IPS-18a (cell line): Measurements from ENCODE around the gene MEF2A.

Source experiments
- H3K27ac ChIP-seq: one replicate; pipeline ENCODE4 v1.5.1; 2013; ENCODE audit warnings: low read length
- H3K27me3 ChIP-seq: one replicate; pipeline ENCODE4 v1.6.1; 2013; ENCODE audit warnings: mild to moderate bottlenecking, low read length; ENCODE audit not compliant: control insufficient read depth, insufficient read depth
- H3K36me3 ChIP-seq: one replicate; pipeline ENCODE4 v1.6.1; 2013; ENCODE audit warnings: low read depth, low read length; ENCODE audit not compliant: control insufficient read depth
- H3K4me1 ChIP-seq: one replicate; pipeline ENCODE4 v1.6.1; 2013; ENCODE audit warnings: low read depth, low read length; ENCODE audit not compliant: control insufficient read depth
- H3K4me3 ChIP-seq: one replicate; pipeline ENCODE4 v1.5.1; 2013; ENCODE audit warnings: low read length
- H3K9ac ChIP-seq: one replicate; pipeline ENCODE4 v1.6.1; 2013; ENCODE audit warnings: mild to moderate bottlenecking, low read length, moderate library complexity
- H3K9me3 ChIP-seq: one replicate; pipeline ENCODE4 v1.6.1; 2013; ENCODE audit warnings: low read depth, low read length; ENCODE audit not compliant: control insufficient read depth

MEF2A gene

DNA sequence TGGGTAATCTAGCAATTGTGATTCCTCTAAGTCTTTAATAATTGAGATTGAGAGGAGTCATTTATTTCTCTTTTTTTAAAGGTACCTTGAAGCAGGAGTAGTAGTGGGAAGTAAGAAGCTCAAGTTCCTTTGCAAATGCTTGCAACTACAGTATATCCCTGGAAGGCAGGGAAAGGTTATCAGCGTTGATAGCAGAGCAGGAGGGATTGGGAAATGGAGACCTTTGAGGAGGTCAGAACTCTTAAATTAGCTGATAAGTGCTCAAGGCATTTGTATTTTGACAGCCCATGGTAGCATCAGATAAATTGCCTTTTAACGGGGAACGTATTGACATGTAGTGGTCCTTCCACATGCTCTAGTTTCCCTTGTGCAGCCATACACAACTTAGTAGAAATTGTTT is 47.7 kb downstream of the MEF2A start:
- H3K27me3 ChIP-seq: no peaks in the 10 kb centered on the region
- no peak overlapping the region for H3K9ac ChIP-seq
- H3K9me3 ChIP-seq: no peaks in the 10 kb centered on the region
- H3K4me1 ChIP-seq: no peaks in the 10 kb centered on the region
- H3K27ac ChIP-seq: no peak overlapping the region
- H3K4me3 ChIP-seq: no peak overlapping the region
- no peaks in the 10 kb centered on the region for H3K36me3 ChIP-seq

DNA sequence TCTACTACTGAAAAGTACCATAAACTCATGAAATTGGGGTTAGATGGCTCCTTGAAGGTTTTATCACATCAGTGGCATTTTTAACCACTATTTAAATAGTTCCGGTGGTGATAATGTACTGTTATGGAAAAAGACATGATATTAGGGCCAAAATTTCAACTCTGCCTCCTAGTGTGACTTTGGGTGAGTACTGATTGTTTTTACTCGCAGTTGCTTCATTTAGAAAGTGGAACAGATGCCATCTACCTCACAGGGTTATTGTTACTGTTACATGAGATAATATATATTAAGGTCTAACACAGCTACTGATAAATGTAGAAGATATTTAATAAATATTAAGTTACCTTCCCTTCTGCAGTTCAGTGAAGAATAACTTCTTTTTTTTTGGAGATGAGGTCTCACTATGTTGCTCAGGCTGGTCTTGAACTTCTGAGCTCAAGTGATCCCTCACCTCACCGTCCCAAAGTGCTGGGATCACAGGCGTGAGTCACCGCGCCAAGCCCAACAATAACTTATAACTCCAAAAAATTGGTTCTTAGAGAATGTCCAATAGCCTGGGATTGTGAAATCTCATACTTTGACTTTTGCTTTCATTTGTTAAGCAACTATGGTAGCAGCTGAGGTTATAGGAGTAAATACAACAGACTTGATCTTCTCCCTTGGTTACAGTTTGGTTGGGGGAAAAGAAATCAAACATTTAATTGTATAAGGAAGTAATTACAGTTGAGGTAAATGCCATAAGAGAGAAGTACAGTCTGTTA is 48.3 kb downstream of the MEF2A start:
- no peaks in the 10 kb centered on the region for H3K36me3 ChIP-seq
- no peak overlapping the region for H3K9ac ChIP-seq
- no peaks in the 10 kb centered on the region for H3K27me3 ChIP-seq
- H3K9me3 ChIP-seq: no peaks in the 10 kb centered on the region
- no peak overlapping the region for H3K4me3 ChIP-seq
- H3K4me1 ChIP-seq: peaks cover 4% of the 10 kb centered on the region
- no peak overlapping the region for H3K27ac ChIP-seq

GRCh38 chr15:99614749-99615288 is 49.0 kb downstream of the MEF2A start:
- Histone ChIP-seq H3K4me1 (peaks cover 9% of the 10 kb centered on the region), H3K27me3 (no peaks in the 10 kb centered on the region), H3K36me3 (no peaks in the 10 kb centered on the region), H3K27ac (no peak overlapping the region), H3K4me3 (no peak overlapping the region), H3K9ac (no peak overlapping the region), H3K9me3 (no peaks in the 10 kb centered on the region)

- Histone ChIP-seq H3K27ac (no peak overlapping the region), H3K4me1 (peaks cover 9% of the 10 kb centered on the region), H3K9me3 (no peaks in the 10 kb centered on the region), H3K4me3 (no peak overlapping the region), H3K27me3 (no peaks in the 10 kb centered on the region), H3K36me3 (no peaks in the 10 kb centered on the region), H3K9ac (no peak overlapping the region)
These were observed 49.7 kb downstream of the MEF2A start for GRCh38 chr15:99615460-99615859.

- no peaks in the 10 kb centered on the region for H3K36me3 ChIP-seq
- H3K27ac ChIP-seq: no peak overlapping the region
- no peak overlapping the region for H3K9ac ChIP-seq
- no peak overlapping the region for H3K4me3 ChIP-seq
- H3K9me3 ChIP-seq: no peaks in the 10 kb centered on the region
- H3K4me1 ChIP-seq: peaks cover 9% of the 10 kb centered on the region
- no peaks in the 10 kb centered on the region for H3K27me3 ChIP-seq
These were observed 50.3 kb downstream of the MEF2A start for GRCh38 chr15:99616129-99616528.

DNA sequence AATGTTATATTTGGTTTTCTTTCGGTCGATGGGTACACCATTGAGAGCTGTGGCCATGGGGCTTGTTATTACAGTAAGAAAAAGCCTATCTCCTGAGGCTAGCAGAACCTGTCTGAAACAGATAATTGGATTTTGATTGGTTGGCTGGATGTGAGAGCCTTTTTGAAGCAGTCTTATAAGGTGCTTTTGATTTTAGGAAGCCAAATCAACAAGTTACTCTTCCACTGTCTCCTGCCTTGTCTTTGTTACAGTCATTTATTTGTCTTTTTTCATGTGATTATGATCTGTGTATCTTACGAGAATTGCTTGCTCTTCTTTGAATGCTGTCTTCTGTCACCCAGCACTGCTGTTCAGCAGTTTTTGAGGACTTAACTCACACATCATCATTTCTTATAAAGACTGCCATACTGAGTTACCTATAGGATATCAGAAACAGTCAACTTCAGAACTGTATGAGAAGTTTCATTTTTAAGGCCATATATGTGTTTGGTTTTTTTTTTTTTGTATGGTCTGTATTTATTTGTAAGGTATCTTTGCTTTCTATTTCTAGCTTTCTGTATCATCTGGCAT is 51.1 kb downstream of the MEF2A start:
- Histone ChIP-seq H3K9me3 (no peaks in the 10 kb centered on the region), H3K4me3 (no peak overlapping the region), H3K9ac (no peak overlapping the region), H3K27ac (no peak overlapping the region), H3K27me3 (no peaks in the 10 kb centered on the region), H3K4me1 (peaks cover 9% of the 10 kb centered on the region), H3K36me3 (no peaks in the 10 kb centered on the region)

DNA sequence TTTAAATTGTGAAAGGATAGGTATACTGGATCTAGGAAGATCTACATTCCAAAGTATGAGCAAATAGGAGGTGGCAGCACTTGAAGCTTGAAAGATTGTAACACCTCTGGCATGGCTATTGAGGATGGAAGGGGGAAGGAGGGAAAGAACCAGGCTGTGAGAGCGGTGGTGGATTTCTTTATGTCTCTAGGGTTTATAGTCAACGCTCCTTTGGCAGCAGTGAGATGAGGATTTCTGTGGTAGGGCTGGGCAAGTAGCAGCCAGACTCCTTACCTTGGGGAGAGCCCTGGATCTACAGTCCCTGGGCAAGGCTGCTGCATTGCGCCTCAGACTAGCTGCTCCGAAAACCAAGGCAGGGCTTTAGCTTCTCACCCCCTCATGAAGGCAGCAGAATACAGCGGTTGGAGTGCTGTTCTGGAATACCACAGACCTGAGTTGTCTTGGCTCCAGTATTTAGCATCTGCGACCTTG is 53.2 kb downstream of the MEF2A start:
- H3K4me1 ChIP-seq: peaks cover 9% of the 10 kb centered on the region
- H3K9ac ChIP-seq: no peak overlapping the region
- H3K9me3 ChIP-seq: no peaks in the 10 kb centered on the region
- no peaks in the 10 kb centered on the region for H3K27me3 ChIP-seq
- H3K4me3 ChIP-seq: no peak overlapping the region
- H3K27ac ChIP-seq: no peak overlapping the region
- no peaks in the 10 kb centered on the region for H3K36me3 ChIP-seq

- H3K4me1 ChIP-seq: peaks cover 9% of the 10 kb centered on the region
- no peaks in the 10 kb centered on the region for H3K9me3 ChIP-seq
- H3K9ac ChIP-seq: no peak overlapping the region
- H3K4me3 ChIP-seq: no peak overlapping the region
- H3K27me3 ChIP-seq: no peaks in the 10 kb centered on the region
- no peaks in the 10 kb centered on the region for H3K36me3 ChIP-seq
- no peak overlapping the region for H3K27ac ChIP-seq
These were observed 53.9 kb downstream of the MEF2A start for GRCh38 chr15:99619712-99620111.

GRCh38 chr15:99620178-99620577 is 54.4 kb downstream of the MEF2A start:
- Histone ChIP-seq H3K27me3 (no peaks in the 10 kb centered on the region), H3K9ac (no peak overlapping the region), H3K4me3 (no peak overlapping the region), H3K36me3 (no peaks in the 10 kb centered on the region), H3K9me3 (no peaks in the 10 kb centered on the region), H3K4me1 (peaks cover 9% of the 10 kb centered on the region), H3K27ac (no peak overlapping the region)

DNA sequence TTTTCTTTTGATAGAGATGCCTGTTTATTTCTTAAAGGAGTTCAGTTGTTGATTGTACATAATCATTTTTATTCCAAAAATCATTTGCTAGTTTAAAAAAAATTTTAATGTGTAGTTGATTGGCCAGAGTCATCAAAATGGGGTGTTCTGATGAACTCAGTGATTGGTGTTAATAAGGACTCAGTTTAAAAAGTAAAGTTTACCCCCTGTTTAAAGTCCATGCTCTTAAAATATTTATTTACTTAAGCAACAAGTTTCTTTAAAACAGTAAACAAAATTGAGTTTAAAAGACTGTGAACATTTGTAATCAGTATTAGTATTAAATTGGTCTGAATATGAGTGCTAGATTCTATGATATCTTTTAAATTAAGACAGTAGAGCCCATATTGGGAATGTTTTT is 56.0 kb downstream of the MEF2A start:
- Histone ChIP-seq H3K36me3 (no peaks in the 10 kb centered on the region), H3K27me3 (no peaks in the 10 kb centered on the region), H3K9me3 (no peaks in the 10 kb centered on the region), H3K4me3 (no peak overlapping the region), H3K9ac (no peak overlapping the region), H3K27ac (no peak overlapping the region), H3K4me1 (peaks cover 9% of the 10 kb centered on the region)

- H3K27me3 ChIP-seq: no peaks in the 10 kb centered on the region
- H3K27ac ChIP-seq: no peak overlapping the region
- H3K9me3 ChIP-seq: no peaks in the 10 kb centered on the region
- H3K36me3 ChIP-seq: no peaks in the 10 kb centered on the region
- H3K4me3 ChIP-seq: no peak overlapping the region
- H3K4me1 ChIP-seq: peaks cover 20% of the 10 kb centered on the region
- H3K9ac ChIP-seq: peak overlapping the region; percentile 44
These were observed 62.7 kb downstream of the MEF2A start for GRCh38 chr15:99628374-99629001.
